Measurements from ENCODE around the gene NUP160. TPM values are rescaled to one million over a fixed set of nuclear protein-coding genes. Genes with fewer than 3 reads are reported as not detected.

The NUP160 gene
- total and polyA plus RNA-seq, 10 of the 15 experiments (the other 5 are each of a cell fraction or from before 2014, with no cell fraction given): 24.0 to 87.6 (median 54.6) TPM

- in situ Hi-C loops (cut with MboI): no loop called here
- TF ChIP-seq HDAC2 (IDR thresholded peaks at IDR 0.05) (no peak), ZBTB11 (CRISPR knock-in tag; IDR thresholded peaks at IDR 0.05) (no peak), ATF3 (IDR thresholded peaks at IDR 0.05; ENCODE audit: borderline replicate concordance, extremely low read depth, low read depth, low read length) (no peak), USF2 (IDR thresholded peaks at IDR 0.05; ENCODE audit: borderline replicate concordance, low read depth, low read length) (no peak), FOXM1 (IDR thresholded peaks at IDR 0.05; ENCODE audit: low read depth, low read length) (no peak; the same call in 1 of the 2 replicates), NBN (IDR thresholded peaks at IDR 0.05) (no peak), MAX (IDR thresholded peaks at IDR 0.05; ENCODE audit: low read depth, low read length) (peak; percentile 41; the same call in 1 of the 2 replicates), ZBTB40 (IDR thresholded peaks at IDR 0.05; ENCODE audit: borderline replicate concordance) (no peak), TCF12 (IDR thresholded peaks at IDR 0.05; ENCODE audit: low read depth, low read length) (no peak), RELB (IDR thresholded peaks at IDR 0.05; ENCODE audit: low read depth) (no peak), CBX5 (IDR thresholded peaks at IDR 0.05; ENCODE audit: low read depth) (no peak)
Measured at GRCh38 chr11:47766509-47767227, 81.5 kb downstream of the NUP160 start.

More at GRCh38 chr11:47766509-47767227, 81.5 kb downstream of the NUP160 start:
- no TSS peak for BruUV-seq (replicated peaks)
- Histone ChIP-seq H3K4me1 (ENCODE audit: control insufficient read depth, insufficient read depth, low read length) (no peaks in the 10 kb centered on the region), H3K4me3 (peak overlapping the region; percentile 83), H3K27ac (ENCODE audit: control insufficient read depth, insufficient read depth) (peak overlapping the region; percentile 99), H3K36me3 (ENCODE audit: control insufficient read depth in 2 of 2, insufficient read depth in 2 of 2, low read length in 1 of 2) (peaks cover 3 to 16% of the 10 kb centered on the region in 2 experiments; a peak in 3 of 4 replicates), H4K20me1 (ENCODE audit: control insufficient read depth, insufficient read depth) (no peaks in the 10 kb centered on the region), H3K9me3 (replicated peaks; ENCODE audit: control insufficient read depth, insufficient read depth, low read length) (no peaks in the 10 kb centered on the region), H3K79me2 (ENCODE audit: control insufficient read depth, insufficient read depth, low read length) (peaks cover 56% of the 10 kb centered on the region), H3K4me2 (ENCODE audit: control insufficient read depth, insufficient read depth) (peak overlapping the region; percentile 63), H3K27me3 (replicated peaks in 1 of 2; ENCODE audit: control insufficient read depth in 2 of 2, insufficient read depth in 2 of 2, low read length in 1 of 2) (no peaks in the 10 kb centered on the region), H3K9ac (ENCODE audit: control insufficient read depth, insufficient read depth, low read length) (peak overlapping the region; percentile 97), H2AFZ (ENCODE audit: control insufficient read depth, low read depth, low read length) (peak overlapping the region; percentile 60)
- peak; percentile 61 for ATAC-seq
- RAD21 ChIA-PET (ENCODE audit: unreplicated experiment): interaction anchor here (0.6 to 0.9 kb wide), 2 partner anchors 51 to 198 kb away, joined by 3 to 4 read pairs; partner anchors contain the start of gene AGBL2
- POLR2A ChIA-PET: interaction anchor here (0.7 to 1.4 kb wide), 4 partner anchors 23 to 217 kb away, joined by 3 to 6 read pairs (median 3); partner anchors contain the start of gene AGBL2
- CTCF ChIA-PET: interaction anchor here (0.8 kb wide), 1 partner anchor 84 kb away, joined by 3 read pairs; no protein-coding TSS in a partner anchor
- intact Hi-C loops (cut with micrococcal nuclease; ENCODE audit: unreplicated experiment): loop anchor here (5.0 to 10.0 kb wide), 2 partner anchors 86 to 392 kb away; partner anchors contain the start of gene SPI1
- SMC1A ChIA-PET (ENCODE audit: uncharacterized antibody, unreplicated experiment): interaction anchor here (1.0 kb wide), 1 partner anchor 52 kb away, joined by 3 read pairs; the partner anchor contains the start of gene AGBL2
- peak; percentile 64 for FAIRE-seq
- no peak for DNase-seq (ENCODE audit: low read depth, low spot score)
- 1% methylated on average over 59 of the region's 65 CpGs for WGBS (ENCODE audit: insufficient coverage, insufficient replicate concordance, low lambda C conversion rate, missing lambda C conversion rate)

Data from GM12878 (cell line).